Lung (tissue), 12 donors: ENCODE measurements around the gene KIAA1958. TPM values are rescaled to one million over a fixed set of nuclear protein-coding genes. Genes with fewer than 3 reads are reported as not detected.

Experiments used
- ATAC-seq: fragments of 200-7000 bp; cut with Tn5 transposase; one replicate; pipeline ENCODE4 v1.9.1; 2020; ENCODE audit warnings: moderate number of reproducible peaks; ENCODE audit not compliant: insufficient read depth, low FRiP score
- DNase-seq, 3 donors: peaks; one replicate each; pipeline ENCODE4 v3.0.0-alpha.2; 2013 to 2017
- H3K27ac ChIP-seq, 2 donors: one replicate each; pipeline ENCODE4 v1.5.1; 2013; ENCODE audit warnings: mild to moderate bottlenecking in 2 of 2, moderate library complexity in 2 of 2, control low read depth in 1 of 2, inconsistent platforms in 1 of 2, low read depth in 1 of 2, low read length in 1 of 2
- H3K27me3 ChIP-seq, 3 donors: one replicate each; pipeline ENCODE4 v1.5.1; 2013; ENCODE audit warnings: low read length in 2 of 3; ENCODE audit not compliant: control insufficient read depth in 3 of 3, insufficient read depth in 3 of 3
- H3K36me3 ChIP-seq, 4 donors: one replicate each; pipeline ENCODE4 v1.5.1; 2013; ENCODE audit warnings: low read length in 4 of 4, mild to moderate bottlenecking in 1 of 4, moderate library complexity in 1 of 4; ENCODE audit not compliant: control insufficient read depth in 4 of 4, insufficient read depth in 4 of 4
- H3K4me1 ChIP-seq, 5 donors: one replicate each; pipeline ENCODE4 v1.5.1; 2013; ENCODE audit warnings: low read length in 5 of 5, mild to moderate bottlenecking in 2 of 5, moderate library complexity in 1 of 5; ENCODE audit not compliant: control insufficient read depth in 5 of 5, insufficient read depth in 5 of 5
- H3K4me3 ChIP-seq: one replicate; pipeline ENCODE4 v1.5.1; 2013; ENCODE audit warnings: mild to moderate bottlenecking, control low read depth, moderate library complexity
- H3K9ac ChIP-seq, 2 donors: one replicate each; pipeline ENCODE4 v1.5.1; 2013; ENCODE audit warnings: low read length in 2 of 2, control low read depth in 1 of 2; ENCODE audit not compliant: insufficient read depth in 1 of 2
- H3K9me3 ChIP-seq, 4 donors: one replicate each; pipeline ENCODE4 v1.5.1; 2013; ENCODE audit warnings: low read length in 3 of 4, mild to moderate bottlenecking in 1 of 4, moderate library complexity in 1 of 4; ENCODE audit not compliant: control insufficient read depth in 4 of 4, insufficient read depth in 3 of 4
- CTCF ChIP-seq: IDR thresholded peaks from 2 replicates; pipeline ENCODE4 v1.5.1; 2012; ENCODE audit warnings: mild to moderate bottlenecking; ENCODE audit errors: control extremely low read depth, extremely low read depth
- WGBS, 2 donors: extraction: QIAGEN DNeasy Blood & Tissue Kit; methylation state at CpG; one replicate each; pipeline ENCODE4 v1.1.7; 2013; 5-methylcytosine and 5-hydroxymethylcytosine counted together
- polyA plus RNA-seq, 2 donors: library from polyadenylated mRNA; stranded (reverse); fragments of 200-250 nt; gene quantifications; one replicate each; pipeline ENCODE4 v1.2.1, GENCODE V29; 2013
- total RNA-seq, 2 donors: library from RNA; depleted of rRNA in 1 of 2; stranded (reverse); fragments of >200 nt in 1 of 2; gene quantifications; one replicate each; pipeline ENCODE4 v1.2.1, GENCODE V29; 2014 to 2021
- donor health status: control.
- donor health status: control.
- donor health status: Bipolar disorder and iron deficiency.
- donor health status: healthy.
- donor health status: DM: yes; HTN: yes; CAD: no.

The KIAA1958 gene
- total and polyA plus RNA-seq, 4 donors: 2.0 to 24.0 (median 6.8) TPM

- Histone ChIP-seq H3K9me3 (no peaks in the 10 kb centered on the region), H3K9ac (no peak overlapping the region), H3K36me3 (no peaks in the 10 kb centered on the region), H3K27me3 (no peaks in the 10 kb centered on the region), H3K4me1 (peaks cover 0 to 18% (median 3%) of the 10 kb centered on the region in 5 donors), H3K4me3 (no peak overlapping the region), H3K27ac (no peak overlapping the region)
- TF ChIP-seq CTCF: no peak
- no peak for ATAC-seq
- DNase-seq: no peak
- 88 to 94% methylated on average over 6 of the region's 6 CpGs for WGBS, 2 donors
Measured at GRCh38 chr9:112556497-112557442, 70.1 kb downstream of the KIAA1958 start.

GRCh38 chr9:112558476-112558875 lies 71.8 kb downstream of the KIAA1958 start:
- TF ChIP-seq CTCF: no peak
- 77 to 95% methylated on average over 1 of the region's 1 CpG for WGBS, 2 donors
- peaks cover 0 to 7% (median 0%) of the 10 kb centered on the region in 5 donors for H3K4me1 ChIP-seq
- H3K9ac ChIP-seq: no peak overlapping the region
- H3K27ac ChIP-seq: no peak overlapping the region
- H3K36me3 ChIP-seq: no peaks in the 10 kb centered on the region
- H3K27me3 ChIP-seq: no peaks in the 10 kb centered on the region
- ATAC-seq: no peak
- no peak overlapping the region for H3K4me3 ChIP-seq
- DNase-seq: no peak
- H3K9me3 ChIP-seq: no peaks in the 10 kb centered on the region

GRCh38 chr9:112558978-112559377 lies 72.4 kb downstream of the KIAA1958 start:
- no peak overlapping the region for H3K4me3 ChIP-seq
- ATAC-seq: no peak
- H3K9me3 ChIP-seq: no peaks in the 10 kb centered on the region
- no peak for DNase-seq
- no peak for TF ChIP-seq CTCF
- 86 to 87% methylated on average over 2 of the region's 2 CpGs for WGBS, 2 donors
- H3K9ac ChIP-seq: no peak overlapping the region
- H3K27ac ChIP-seq: no peak overlapping the region
- H3K36me3 ChIP-seq: no peaks in the 10 kb centered on the region
- no peaks in the 10 kb centered on the region for H3K27me3 ChIP-seq
- H3K4me1 ChIP-seq: peaks cover 0 to 7% (median 0%) of the 10 kb centered on the region in 5 donors
